ENCODE data around the gene ARID1B.

The ARID1B gene

DNA sequence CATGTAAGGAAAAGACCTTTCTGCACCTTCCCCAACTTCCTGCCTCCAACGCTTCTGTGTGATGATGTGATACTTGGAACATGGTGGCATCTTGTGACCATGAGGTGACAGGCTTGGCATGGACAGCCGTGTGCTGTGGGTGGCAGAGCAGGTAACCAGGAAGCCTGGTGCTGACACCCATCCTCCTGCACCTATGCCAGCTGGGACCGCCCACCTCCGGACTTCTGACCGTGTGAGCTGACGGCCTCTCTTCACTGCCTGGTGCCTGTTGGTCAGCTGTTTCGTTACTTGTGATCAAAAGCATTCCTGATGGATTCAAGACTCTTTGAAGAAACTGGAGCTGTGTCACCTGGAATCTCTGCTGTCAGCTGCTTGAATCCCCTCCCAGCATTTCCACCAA, 475.8 kb downstream of the ARID1B start:
- in situ Hi-C loops (cut with MboI; ENCODE audit: low sequenced_read_pairs) = no loop called here

DNA sequence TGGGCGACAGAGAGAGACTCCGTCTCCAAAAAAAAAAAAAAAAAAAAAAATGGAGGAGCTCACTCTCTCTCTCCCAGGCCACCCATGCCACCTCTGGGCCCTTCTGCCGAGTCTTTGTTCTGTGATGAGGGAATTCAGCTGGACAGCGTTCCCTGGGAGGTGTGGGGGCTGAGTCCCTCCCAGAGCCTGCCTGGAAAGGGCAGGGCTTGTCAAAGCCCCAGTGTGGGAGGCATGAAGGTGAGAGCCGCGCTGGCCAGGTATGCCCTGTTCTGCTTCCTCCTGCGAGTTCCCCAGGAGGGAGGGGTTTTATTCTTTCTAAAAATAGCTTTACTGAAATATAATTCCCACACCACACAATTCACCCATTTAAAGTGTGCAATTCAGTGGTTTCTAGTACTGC, 476.5 kb downstream of the ARID1B start:
- in situ Hi-C loops (cut with MboI; ENCODE audit: low sequenced_read_pairs) = no loop called here

DNA sequence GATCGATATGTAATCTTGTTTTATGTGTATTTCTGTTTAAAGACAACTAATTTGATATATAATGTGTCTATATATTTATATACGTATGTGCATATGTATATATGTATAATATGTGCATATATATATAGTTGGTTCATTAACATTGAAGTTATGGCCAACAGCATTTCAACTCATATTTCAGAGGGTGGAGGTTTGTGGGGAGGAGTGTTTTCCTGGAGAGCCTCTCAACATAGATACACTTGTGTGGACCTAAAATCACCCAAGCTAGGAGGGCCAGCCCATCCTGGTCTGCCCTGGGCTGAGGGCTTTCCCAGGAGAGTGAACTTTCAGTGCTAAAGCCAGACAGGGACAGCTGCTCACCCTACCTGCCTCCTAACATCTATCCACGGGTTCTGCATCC, 477.4 kb downstream of the ARID1B start:
- in situ Hi-C loops (cut with MboI; ENCODE audit: low sequenced_read_pairs) = no loop called here

DNA sequence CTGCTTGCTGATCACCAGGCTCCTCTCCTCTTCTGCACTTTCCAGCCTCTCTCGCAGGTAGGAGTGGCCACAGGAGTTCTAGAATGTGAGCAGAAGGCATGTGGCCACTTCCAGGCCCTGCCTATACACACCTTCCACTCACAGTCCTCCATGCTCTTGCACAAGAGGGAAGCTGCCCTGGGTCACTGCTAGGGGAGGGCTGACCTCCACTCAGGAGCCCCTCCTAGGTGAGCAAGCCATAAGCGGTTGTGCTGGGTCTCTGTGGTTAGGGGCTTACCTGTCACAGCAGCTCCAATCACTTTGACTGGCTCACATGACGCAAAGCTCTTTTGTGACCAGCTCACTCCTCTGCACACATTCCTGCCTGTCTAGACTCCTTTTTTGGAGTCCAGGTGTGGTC, 477.9 kb downstream of the ARID1B start:
- in situ Hi-C loops (cut with MboI; ENCODE audit: low sequenced_read_pairs) = no loop called here

DNA sequence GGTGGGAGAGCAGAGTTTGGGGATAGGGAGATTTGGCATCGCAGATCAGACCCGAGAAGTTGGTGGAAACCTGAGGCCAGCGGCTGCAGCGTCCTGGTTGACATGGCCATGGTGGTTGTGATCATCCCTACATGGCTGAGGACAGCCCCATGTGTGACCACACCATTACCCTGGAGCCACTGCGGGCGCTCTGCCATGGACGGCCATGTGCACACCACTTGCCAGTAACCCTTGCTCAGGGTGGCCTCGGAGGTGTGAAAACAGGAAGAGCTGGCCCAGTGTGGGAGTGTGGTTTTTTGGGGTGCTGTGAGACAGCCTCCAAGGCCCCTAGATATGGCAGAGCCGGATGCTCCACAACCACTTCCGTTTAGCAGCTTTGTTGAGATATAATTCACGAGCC, 481.7 kb downstream of the ARID1B start:
- in situ Hi-C loops (cut with MboI; ENCODE audit: low sequenced_read_pairs) = no loop called here

DNA sequence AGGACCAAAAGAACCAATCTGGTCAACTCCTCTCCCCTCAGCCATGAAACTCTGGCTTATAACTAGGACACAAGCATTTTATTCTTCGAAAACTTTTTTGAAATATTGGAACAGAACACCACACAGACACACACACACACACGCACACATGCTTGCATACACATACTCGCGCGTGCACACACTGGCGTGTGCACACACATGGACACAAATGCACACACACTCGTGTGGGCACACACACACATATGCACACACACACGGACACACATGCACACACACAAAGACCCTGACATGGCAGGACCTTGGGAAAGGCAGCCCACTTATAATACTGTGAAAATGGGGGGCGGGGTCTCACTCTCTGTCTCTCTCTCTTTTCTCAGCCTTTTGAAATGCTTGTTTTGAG, 482.3 kb downstream of the ARID1B start:
- in situ Hi-C loops (cut with MboI; ENCODE audit: low sequenced_read_pairs) = no loop called here

Data from HL-60/S4 treated with phorbol 12-myristate 13-acetate at 8.2 ng/mL for 4 days and 3 days (cell line).